GM12873 (cell line): ENCODE data around the gene HTR4.

Experiments used
- CTCF ChIP-seq: IDR thresholded peaks from 2 replicates; pipeline ENCODE4 v1.5.1; 2012; ENCODE audit warnings: low read depth, mild to moderate bottlenecking, moderate library complexity, low read length, control low read depth; ENCODE audit not compliant: insufficient read depth; ENCODE audit errors: missing control alignments

HTR4 gene

DNA sequence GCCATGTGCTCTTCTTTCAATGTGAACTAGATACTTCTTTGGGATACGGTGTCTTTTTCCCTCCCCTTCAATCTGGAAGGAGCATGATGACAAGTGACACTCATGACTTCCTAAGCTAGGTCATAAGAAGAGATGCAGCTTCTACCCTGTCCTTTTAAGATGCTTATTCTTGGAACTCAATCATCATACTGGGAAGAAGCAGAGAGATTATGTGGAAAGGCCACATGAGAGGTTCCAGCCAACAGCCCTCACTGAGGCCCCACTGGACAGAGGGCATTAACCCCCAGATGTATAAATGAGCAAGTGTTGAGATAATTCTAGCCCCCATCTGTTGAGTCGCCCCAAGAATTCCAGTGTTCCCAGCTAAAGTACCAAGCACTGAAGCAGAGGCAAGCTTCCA lies 29.3 kb upstream of the HTR4 start:
- no peak for TF ChIP-seq CTCF

DNA sequence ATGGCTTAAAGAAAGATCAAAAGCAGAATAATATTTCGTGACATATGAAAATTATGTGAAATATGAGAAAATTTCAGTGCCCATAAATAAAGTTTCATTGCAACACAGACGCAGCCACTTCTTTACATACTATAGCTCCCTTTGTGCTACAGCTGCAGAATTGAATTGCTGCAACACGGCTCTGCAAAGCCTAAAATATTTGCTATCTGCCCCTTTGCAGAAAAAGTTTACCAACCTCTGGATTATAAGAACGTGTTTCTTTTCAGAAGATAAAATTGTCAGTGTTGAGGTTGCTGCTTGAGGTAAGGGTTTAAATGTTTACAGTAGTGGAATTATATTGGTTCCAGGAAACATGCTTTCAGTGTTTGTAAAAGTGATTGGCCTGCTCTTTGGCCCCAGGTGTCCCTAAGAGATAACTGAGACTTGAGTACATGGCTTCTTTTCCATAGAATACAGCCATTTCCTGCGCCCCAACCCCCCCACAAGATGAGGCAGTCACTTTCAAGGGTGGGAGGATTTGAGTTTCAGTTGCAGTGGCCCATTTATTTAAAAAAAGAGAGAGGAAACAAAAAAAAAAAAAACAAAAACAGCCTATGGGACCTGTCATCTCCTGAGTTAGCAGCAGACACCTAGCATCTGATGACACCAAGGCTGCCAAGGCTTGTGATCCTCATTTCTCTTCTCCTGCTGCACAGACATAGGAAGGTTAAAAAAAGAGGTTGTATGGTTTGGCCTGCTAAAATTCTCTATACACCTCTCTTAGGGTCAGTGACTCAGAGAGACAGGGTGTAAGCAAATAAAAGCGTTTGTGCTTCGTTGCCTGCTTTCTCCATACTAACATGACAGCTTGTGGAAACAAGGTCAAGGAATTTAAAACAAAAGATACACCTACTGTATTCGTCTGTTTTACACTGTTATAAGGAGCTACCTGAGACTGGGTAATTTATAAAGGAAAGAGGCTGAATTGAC lies 28.0 kb upstream of the HTR4 start:
- no peak for TF ChIP-seq CTCF

- no peak for TF ChIP-seq CTCF
Measured at GRCh38 chr5:148681157-148682057, 27.1 kb upstream of the HTR4 start.

GRCh38 chr5:148666353-148666752 lies 12.0 kb upstream of the HTR4 start:
- TF ChIP-seq CTCF, result no peak

GRCh38 chr5:148665431-148665830 lies 11.1 kb upstream of the HTR4 start:
- TF ChIP-seq CTCF, result no peak

DNA sequence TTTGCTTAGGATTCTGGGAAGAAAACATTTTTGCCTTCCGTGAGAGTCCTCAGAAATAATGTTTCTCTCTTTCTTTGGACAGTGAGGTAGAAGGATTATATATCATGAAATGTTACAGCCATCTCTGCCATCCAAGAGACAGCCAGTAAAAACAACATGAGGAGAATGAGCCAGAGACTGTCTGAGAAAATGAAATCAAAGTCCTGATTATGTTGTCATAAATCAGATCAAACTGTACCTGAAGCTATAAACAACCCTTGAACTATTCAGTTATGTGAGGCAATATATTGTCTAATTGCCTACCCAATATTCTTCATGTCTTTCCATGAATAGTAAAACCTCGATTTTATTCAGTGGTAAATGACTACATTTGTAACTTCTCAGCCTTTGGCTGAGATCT lies 9.2 kb upstream of the HTR4 start:
- TF ChIP-seq CTCF, result no peak

DNA sequence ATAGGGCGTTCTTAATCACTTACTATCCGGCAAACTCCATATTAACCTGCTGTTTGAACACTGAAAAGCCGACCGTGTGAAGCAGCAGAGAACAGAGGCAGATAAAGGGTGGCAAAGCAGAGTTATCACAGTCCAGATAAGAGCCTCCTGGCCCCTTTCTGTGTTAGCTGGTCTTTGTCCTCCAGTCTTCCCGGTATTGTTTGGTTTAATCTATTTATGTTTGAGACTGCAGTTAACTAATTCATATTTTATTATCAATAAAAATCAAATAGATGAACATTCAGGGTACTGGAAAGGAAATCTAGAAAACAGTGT lies 6.0 kb upstream of the HTR4 start:
- TF ChIP-seq CTCF, result no peak
